Natural killer cell treated with Interleukin-12 subunit alpha and Interleukin-12 subunit beta and Interleukin-15 and Interleukin-18, amount 100 ng/mL, for 72 hours (primary cell): ENCODE measurements around the gene UBE2S. TPM values are rescaled to one million over a fixed set of nuclear protein-coding genes. Genes with fewer than 3 reads are reported as not detected.

Experiments
- ATAC-seq, 2 donors: fragments of 150-1000 bp; cut with Tn5 transposase in 1 of 2; sonication (Bioruptor Pico), chemical (Tn5 transposase) in 1 of 2; 2 replicates each; pipeline ENCODE4 v1.10.0; 2021
- DNase-seq: peaks from one replicate; pipeline ENCODE4 v3.0.0; 2022; ENCODE audit warnings: low spot score
- H3K27ac Mint-ChIP-seq, 2 donors: 1 replicate in 1 of 2; 2 replicates in 1 of 2; pipeline ENCODE4 v1.8.0; 2022; ENCODE audit warnings: mixed read lengths in 2 of 2, mild to moderate bottlenecking in 1 of 2, moderate library complexity in 1 of 2
- H3K27me3 Mint-ChIP-seq, 2 donors: 1 replicate in 1 of 2; 2 replicates in 1 of 2; pipeline ENCODE4 v1.8.0; 2022; ENCODE audit warnings: mixed read lengths in 2 of 2
- H3K36me3 Mint-ChIP-seq: one replicate; pipeline ENCODE4 v1.8.0; 2022; ENCODE audit warnings: mixed read lengths
- H3K4me1 Mint-ChIP-seq, 2 donors: 1 replicate in 1 of 2; 2 replicates in 1 of 2; pipeline ENCODE4 v1.8.0; 2022; ENCODE audit warnings: low read depth in 2 of 2, mixed read lengths in 2 of 2, mild to moderate bottlenecking in 1 of 2
- H3K4me3 Mint-ChIP-seq: one replicate; pipeline ENCODE4 v1.8.0; 2022; ENCODE audit warnings: mixed read lengths
- H3K9me3 Mint-ChIP-seq: 2 replicates; pipeline ENCODE4 v1.8.0; 2022; ENCODE audit warnings: mixed read lengths
- total RNA-seq, 2 donors: library from RNA; stranded (reverse); gene quantifications; one replicate each; pipeline ENCODE4 v1.2.3, GENCODE V29; 2022

The UBE2S gene
- total RNA-seq, 2 donors from 2014 or later: 247 to 423 TPM

- H3K4me3 Mint-ChIP-seq: no peak overlapping the region
- H3K27me3 Mint-ChIP-seq: peaks cover 40 to 45% of the 10 kb centered on the region in 2 donors
These were observed 37.1 kb upstream of the UBE2S start for GRCh38 chr19:55444646-55445045.

DNA sequence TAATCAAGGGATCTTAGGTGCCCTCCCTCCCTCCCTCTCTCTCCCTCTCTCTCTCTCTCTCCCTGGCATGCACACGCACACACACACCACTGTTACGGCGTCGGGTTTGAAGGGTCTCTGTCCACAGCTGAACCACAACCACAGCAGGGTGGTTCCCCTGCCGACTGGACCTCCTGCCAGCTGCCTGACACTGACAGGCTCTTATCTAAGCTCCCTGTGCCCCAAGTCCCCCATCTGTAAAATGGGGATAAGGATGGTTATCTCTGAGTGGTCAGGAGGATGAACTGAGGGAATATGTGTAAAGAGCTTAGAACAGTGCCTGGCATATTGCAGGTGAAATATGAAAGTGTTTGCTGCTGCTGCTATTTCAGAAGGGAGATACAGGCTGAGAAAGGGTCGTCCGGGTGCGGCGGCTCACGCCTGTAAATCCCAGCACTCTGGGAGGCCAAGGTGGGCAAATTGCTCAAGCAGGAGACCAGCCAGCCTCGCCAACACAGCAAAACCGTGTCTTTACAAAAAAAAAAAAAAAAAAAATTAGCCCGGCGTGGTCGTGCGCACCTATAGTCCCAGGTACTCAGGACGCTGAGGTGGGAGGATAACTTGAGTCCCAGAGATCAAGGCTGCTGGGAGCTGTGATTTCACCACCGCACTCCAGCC is 36.4 kb upstream of the UBE2S start:
- ATAC-seq: no peak
- DNase-seq: no peak
- no peak overlapping the region for H3K27ac Mint-ChIP-seq
- H3K36me3 Mint-ChIP-seq: peaks cover 8% of the 10 kb centered on the region
- H3K27me3 Mint-ChIP-seq: peaks cover 47 to 52% of the 10 kb centered on the region in 2 donors
- no peaks in the 10 kb centered on the region for H3K9me3 Mint-ChIP-seq
- peaks cover 11 to 17% of the 10 kb centered on the region in 2 donors for H3K4me1 Mint-ChIP-seq
- H3K4me3 Mint-ChIP-seq: no peak overlapping the region

More at GRCh38 chr19:55444646-55445045, 37.1 kb upstream of the UBE2S start:
- no peak for ATAC-seq
- peaks cover 11 to 17% of the 10 kb centered on the region in 2 donors for H3K4me1 Mint-ChIP-seq
- peaks cover 8% of the 10 kb centered on the region for H3K36me3 Mint-ChIP-seq
- H3K27ac Mint-ChIP-seq: no peak overlapping the region
- no peaks in the 10 kb centered on the region for H3K9me3 Mint-ChIP-seq
- no peak for DNase-seq

- no peak for ATAC-seq
These were observed 35.6 kb upstream of the UBE2S start, which contains the start of gene SHISA7 for GRCh38 chr19:55443045-55443823. TSS of gene SHISA7 (minus strand) at chr19:55443300. CDS start at chr19:55442863, 437 bp downstream.

GRCh38 chr19:55442372-55442961 is 34.9 kb upstream of the UBE2S start:
- Mint-ChIP-seq H3K4me3 (no peak overlapping the region), H3K4me1 (peaks cover 11 to 17% of the 10 kb centered on the region in 2 donors), H3K27ac (no peak overlapping the region), H3K9me3 (no peaks in the 10 kb centered on the region), H3K27me3 (peaks cover 51 to 57% of the 10 kb centered on the region in 2 donors), H3K36me3 (peaks cover 8% of the 10 kb centered on the region)
- no peak for DNase-seq
- no peak for ATAC-seq

More at GRCh38 chr19:55443045-55443823, 35.6 kb upstream of the UBE2S start, which contains the start of gene SHISA7:
- Mint-ChIP-seq H3K4me3 (no peak within 1 kb of the TSS), H3K36me3 (peaks cover 8% of the 10 kb centered on the region), H3K27me3 (peaks cover 50 to 56% of the 10 kb centered on the region in 2 donors), H3K27ac (no peak within 1 kb of the TSS), H3K4me1 (peaks cover 11 to 17% of the 10 kb centered on the region in 2 donors), H3K9me3 (no peaks in the 10 kb centered on the region)
- no peak for DNase-seq

DNA sequence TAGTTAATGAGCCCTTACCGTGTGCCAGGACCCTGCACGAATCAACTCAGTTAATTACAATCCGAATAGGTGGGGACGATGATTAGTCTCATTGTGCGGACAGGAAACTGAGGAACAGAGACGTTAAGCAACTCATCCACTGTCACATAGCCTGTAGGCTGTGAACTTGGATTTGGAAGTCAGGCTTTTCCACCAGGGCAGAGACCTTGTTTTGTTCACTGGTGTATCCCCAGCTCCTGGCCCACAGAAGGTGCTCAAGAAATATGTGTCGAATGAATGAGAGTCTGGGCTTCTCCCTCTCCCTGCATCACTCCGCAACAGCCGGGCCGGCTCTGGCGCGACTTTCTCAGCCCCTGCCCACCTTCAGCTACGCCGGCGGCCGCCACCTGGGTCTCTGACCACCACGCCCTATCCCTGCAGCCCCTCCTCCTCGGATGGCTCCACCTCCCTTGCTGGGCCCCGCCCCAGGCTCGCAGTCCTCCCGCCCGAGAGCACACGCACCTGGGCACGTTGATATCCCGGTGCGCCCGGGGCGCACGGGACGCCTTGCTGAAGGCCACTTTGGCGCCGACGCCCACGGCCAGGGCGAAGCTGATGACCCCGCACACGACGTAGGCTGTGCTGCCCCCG is 34.2 kb upstream of the UBE2S start:
- DNase-seq (no peak), ATAC-seq (no peak)
- H3K4me3 Mint-ChIP-seq: peak overlapping the region; percentile 50
- H3K9me3 Mint-ChIP-seq: no peaks in the 10 kb centered on the region
- peaks cover 58 to 63% of the 10 kb centered on the region in 2 donors for H3K27me3 Mint-ChIP-seq
- H3K27ac Mint-ChIP-seq: no peak overlapping the region
- peaks cover 11 to 17% of the 10 kb centered on the region in 2 donors for H3K4me1 Mint-ChIP-seq
- H3K36me3 Mint-ChIP-seq: peaks cover 8% of the 10 kb centered on the region

- H3K27me3 Mint-ChIP-seq: peaks cover 58 to 65% of the 10 kb centered on the region in 2 donors
- H3K4me3 Mint-ChIP-seq: peak overlapping the region; percentile 50
- H3K9me3 Mint-ChIP-seq: no peaks in the 10 kb centered on the region
- DNase-seq (no peak), ATAC-seq (no peak)
- H3K36me3 Mint-ChIP-seq: peaks cover 8% of the 10 kb centered on the region
- H3K4me1 Mint-ChIP-seq: peaks cover 11 to 17% of the 10 kb centered on the region in 2 donors
- H3K27ac Mint-ChIP-seq: no peak overlapping the region
These were observed 33.7 kb upstream of the UBE2S start for GRCh38 chr19:55441319-55441691.

- H3K36me3 Mint-ChIP-seq: peaks cover 8% of the 10 kb centered on the region
- peak overlapping the region; percentile 50 for H3K4me3 Mint-ChIP-seq
- peak overlapping the region in 1 of 2 donors; percentile 11 for H3K27ac Mint-ChIP-seq
These were observed 33.0 kb upstream of the UBE2S start for GRCh38 chr19:55440411-55441105.

GRCh38 chr19:55439052-55439451 is 31.5 kb upstream of the UBE2S start:
- no peak for DNase-seq
- no peak overlapping the region for H3K27ac Mint-ChIP-seq
- peaks cover 47 to 54% of the 10 kb centered on the region in 2 donors for H3K27me3 Mint-ChIP-seq
- no peaks in the 10 kb centered on the region for H3K9me3 Mint-ChIP-seq
- H3K4me3 Mint-ChIP-seq: no peak overlapping the region
- H3K4me1 Mint-ChIP-seq: peaks cover 11 to 17% of the 10 kb centered on the region in 2 donors
- H3K36me3 Mint-ChIP-seq: peaks cover 8% of the 10 kb centered on the region
- no peak for ATAC-seq

More at GRCh38 chr19:55440411-55441105, 33.0 kb upstream of the UBE2S start:
- ATAC-seq (peak; percentile 46 to 69), DNase-seq (no peak)
- Mint-ChIP-seq H3K27me3 (peaks cover 55 to 65% of the 10 kb centered on the region in 2 donors), H3K4me1 (peaks cover 11 to 17% of the 10 kb centered on the region in 2 donors), H3K9me3 (no peaks in the 10 kb centered on the region)

DNA sequence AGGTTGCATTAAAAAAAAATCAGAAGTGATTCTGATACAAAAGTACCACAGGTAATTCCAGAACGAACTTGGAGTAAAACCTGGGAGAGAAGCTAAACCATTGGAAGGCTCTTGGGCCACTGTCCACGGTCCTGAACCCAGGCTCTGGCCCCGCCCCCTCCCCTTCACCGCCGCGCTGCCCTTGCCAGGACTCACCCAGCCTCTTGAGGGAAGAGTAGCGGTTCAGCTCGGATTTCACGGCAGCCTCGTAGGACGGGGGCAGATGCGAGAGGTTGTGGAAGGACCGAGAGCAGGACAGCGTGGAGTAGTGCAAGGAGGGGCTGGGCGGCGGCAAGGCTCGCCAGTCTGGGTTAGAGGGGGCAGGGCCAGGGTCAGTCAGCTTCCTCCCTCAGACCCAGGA is 29.8 kb upstream of the UBE2S start:
- H3K27ac Mint-ChIP-seq: no peak overlapping the region
- ATAC-seq (peak in 1 of 2 donors; percentile 54), DNase-seq (no peak)
- H3K9me3 Mint-ChIP-seq: no peaks in the 10 kb centered on the region
- peaks cover 35 to 43% of the 10 kb centered on the region in 2 donors for H3K27me3 Mint-ChIP-seq
- H3K4me1 Mint-ChIP-seq: peaks cover 11 to 12% of the 10 kb centered on the region in 2 donors
- H3K36me3 Mint-ChIP-seq: peaks cover 8% of the 10 kb centered on the region
- H3K4me3 Mint-ChIP-seq: no peak overlapping the region

DNA sequence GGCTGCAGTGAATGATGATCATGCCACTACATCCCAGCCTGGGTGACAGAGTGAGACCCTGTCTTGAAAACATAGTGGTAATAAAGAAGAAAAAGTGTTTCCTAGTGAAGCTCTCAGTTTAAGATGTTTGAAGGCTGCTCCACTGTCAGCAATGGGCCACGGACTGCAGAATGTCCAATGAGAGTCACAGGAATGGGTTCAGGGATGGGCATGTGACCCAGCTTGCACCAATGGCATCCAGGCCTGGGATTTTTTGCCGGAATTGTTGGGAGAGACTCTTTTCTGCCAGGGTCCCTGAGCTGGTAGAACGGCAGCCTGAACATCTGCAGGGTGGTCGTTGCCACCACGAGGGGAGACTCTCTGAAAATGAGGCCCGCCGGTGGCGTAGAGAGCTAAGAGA is 29.3 kb upstream of the UBE2S start:
- Mint-ChIP-seq H3K4me1 (peaks cover 11 to 14% of the 10 kb centered on the region in 2 donors), H3K27me3 (peaks cover 39 to 48% of the 10 kb centered on the region in 2 donors), H3K9me3 (no peaks in the 10 kb centered on the region), H3K4me3 (no peak overlapping the region), H3K27ac (no peak overlapping the region), H3K36me3 (peaks cover 8% of the 10 kb centered on the region)
- ATAC-seq (no peak), DNase-seq (no peak)

DNA sequence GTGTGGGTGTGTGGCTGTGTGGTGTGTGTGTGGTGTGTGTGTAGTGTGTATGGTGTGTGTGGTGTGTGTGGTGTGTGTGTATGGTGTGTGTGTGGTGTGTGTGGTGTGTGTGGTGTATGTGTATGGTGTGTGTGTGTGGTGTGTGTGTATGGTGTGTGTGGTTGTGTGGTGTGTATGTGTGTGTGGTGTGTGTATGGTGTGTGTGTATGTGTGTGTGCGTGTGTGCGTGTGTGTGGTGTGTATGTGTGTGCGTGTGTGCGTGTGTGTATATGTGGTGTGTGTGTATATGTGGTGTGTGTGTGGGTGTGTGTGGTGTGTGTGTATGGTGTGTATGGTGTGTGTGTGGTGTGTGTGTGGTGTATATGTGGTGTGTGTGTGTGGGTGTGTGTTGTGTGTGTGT is 27.4 kb upstream of the UBE2S start:
- Mint-ChIP-seq H3K27me3 (peaks cover 33 to 41% of the 10 kb centered on the region in 2 donors), H3K36me3 (no peaks in the 10 kb centered on the region), H3K9me3 (no peaks in the 10 kb centered on the region), H3K27ac (no peak overlapping the region), H3K4me1 (peaks cover 0 to 3% of the 10 kb centered on the region in 2 donors), H3K4me3 (no peak overlapping the region)
- DNase-seq: no peak
- no peak for ATAC-seq

DNA sequence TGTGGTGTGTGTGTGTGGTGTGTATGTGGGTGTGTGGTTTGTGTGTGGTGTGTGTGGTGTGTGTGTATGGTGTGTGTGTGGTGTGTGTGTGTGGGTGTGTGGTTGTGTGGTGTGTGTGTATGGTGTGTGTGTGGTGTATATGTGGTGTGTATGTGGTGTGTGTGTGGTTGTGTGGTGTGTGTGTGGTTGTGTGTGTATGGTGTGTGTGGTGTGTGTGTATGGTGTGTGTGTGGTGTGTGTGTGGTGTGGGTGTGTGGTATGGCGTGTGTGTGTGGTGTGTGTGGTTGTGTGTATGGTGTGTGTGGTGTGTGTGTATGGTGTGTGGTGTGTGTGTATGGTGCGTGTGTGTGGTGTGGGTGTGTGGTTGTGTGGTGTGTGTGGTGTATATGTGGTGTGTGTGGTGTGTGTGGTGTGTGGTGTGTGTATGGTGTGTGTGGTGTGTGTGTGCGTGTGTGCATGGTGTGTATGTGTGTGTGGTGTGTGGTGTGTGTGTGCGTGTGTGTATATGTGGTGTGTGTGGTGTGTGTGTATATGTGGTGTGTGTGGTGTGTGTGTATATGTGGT is 26.9 kb upstream of the UBE2S start:
- H3K27me3 Mint-ChIP-seq: peaks cover 28 to 35% of the 10 kb centered on the region in 2 donors
- H3K36me3 Mint-ChIP-seq: no peaks in the 10 kb centered on the region
- DNase-seq (no peak), ATAC-seq (peak in 1 of 2 donors; percentile 6)
- H3K4me1 Mint-ChIP-seq: peaks cover 0 to 2% of the 10 kb centered on the region in 2 donors
- H3K4me3 Mint-ChIP-seq: no peak overlapping the region
- H3K27ac Mint-ChIP-seq: no peak overlapping the region
- H3K9me3 Mint-ChIP-seq: no peaks in the 10 kb centered on the region
